ENCODE data around the gene CD58.
"Not testable (repeated sequence)": the region's sequence is repeated elsewhere in the genome, so short reads cannot be mapped to it uniquely, and the experiment has no call there.

CD58 gene

DNA sequence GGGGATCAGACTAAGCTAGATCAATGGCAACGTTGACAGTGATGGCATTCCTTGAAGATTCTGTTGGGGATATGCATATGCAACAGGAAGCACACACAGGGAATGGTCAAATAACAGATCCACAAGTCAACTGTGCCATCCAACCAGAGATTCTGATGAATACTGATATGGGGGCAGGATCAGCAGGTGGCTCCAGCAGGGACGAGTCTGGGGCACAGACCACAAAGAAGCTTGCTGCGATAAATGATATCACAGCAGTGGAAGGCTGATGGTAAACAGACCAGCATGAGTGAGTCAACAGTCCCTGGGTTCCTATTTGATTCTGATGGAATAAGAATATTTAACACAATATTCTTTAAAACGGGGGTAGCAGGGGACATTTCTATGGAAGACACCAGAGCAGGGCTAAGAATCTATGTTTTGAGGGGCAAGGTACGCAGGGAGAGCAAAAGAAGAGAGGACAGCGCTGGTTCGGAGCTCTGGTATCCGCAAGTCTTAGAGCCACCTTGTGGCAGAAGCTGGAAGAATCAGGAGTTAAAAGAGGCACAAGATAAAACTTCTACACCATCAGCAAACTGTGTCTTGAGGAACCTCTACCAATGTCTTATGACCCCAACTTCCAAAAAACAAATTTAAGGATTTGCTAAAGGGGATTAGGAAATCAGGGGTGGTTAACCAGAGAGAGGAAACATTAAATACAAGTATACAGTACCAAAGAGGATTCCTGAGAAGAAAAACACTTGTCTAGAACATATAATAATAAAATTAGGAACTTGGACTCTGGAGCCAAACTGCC lies 25.3 kb upstream of the CD58 start:
- TF ChIP-seq, protein P1, sequence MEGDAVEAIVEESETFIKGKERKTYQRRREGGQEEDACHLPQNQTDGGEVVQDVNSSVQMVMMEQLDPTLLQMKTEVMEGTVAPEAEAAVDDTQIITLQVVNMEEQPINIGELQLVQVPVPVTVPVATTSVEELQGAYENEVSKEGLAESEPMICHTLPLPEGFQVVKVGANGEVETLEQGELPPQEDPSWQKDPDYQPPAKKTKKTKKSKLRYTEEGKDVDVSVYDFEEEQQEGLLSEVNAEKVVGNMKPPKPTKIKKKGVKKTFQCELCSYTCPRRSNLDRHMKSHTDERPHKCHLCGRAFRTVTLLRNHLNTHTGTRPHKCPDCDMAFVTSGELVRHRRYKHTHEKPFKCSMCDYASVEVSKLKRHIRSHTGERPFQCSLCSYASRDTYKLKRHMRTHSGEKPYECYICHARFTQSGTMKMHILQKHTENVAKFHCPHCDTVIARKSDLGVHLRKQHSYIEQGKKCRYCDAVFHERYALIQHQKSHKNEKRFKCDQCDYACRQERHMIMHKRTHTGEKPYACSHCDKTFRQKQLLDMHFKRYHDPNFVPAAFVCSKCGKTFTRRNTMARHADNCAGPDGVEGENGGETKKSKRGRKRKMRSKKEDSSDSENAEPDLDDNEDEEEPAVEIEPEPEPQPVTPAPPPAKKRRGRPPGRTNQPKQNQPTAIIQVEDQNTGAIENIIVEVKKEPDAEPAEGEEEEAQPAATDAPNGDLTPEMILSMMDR (IDR thresholded peaks at IDR 0.05; ENCODE audit: poor library complexity, severe bottlenecking): peak; percentile 54
- peak; percentile 58; the same call in 2 of the 3 replicates for ATAC-seq (ENCODE audit: low read depth)
- H3K27ac ChIP-seq (ENCODE audit: poor library complexity, severe bottlenecking); DNase-seq (ENCODE audit: low spot score); H3K4me3 ChIP-seq (ENCODE audit: severe bottlenecking); H3K27me3 ChIP-seq (ENCODE audit: insufficient read depth, poor library complexity, severe bottlenecking); H3K9me3 ChIP-seq (ENCODE audit: severe bottlenecking); H3K36me3 ChIP-seq (ENCODE audit: low read depth); H3K4me1 ChIP-seq (ENCODE audit: insufficient read depth, poor library complexity, severe bottlenecking): not testable (repeated sequence)

DNA sequence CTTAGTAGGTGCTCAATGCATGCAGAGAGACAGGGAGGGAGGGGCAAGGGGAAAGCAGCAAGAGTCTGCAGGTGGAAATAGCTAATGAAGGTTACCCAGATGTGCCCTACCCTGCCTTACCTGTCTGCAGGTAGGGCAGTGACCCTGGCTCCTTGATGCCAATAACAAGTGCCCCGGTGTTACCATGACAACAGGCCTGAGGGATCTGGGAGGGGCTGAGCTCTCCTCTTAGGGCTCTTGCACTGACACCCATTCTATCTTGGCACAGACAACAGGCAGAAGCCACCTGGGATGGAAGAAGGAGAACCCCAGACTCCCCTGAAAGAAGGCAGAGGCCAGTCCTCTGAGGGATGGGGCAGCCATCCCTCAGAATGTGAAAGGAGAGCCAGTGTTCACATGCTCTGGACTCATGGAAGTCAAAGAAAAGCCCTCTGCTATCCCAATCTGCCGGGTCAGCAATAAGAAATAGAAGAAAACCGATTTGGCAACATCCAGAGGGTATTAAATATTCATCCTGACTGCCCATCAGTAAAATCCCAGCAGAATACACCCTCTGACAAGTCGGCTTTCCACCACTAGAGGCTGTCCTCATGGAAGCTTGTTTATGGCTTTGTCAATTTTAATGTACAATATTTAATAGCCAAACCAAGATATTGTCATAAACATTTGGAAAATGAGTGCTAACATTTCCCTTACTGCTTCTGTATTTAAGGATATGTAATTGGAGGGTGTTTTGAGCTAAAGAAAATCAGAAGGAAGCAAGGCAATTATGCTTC lies 24.4 kb upstream of the CD58 start:
- H3K4me3 ChIP-seq (ENCODE audit: severe bottlenecking); ATAC-seq (ENCODE audit: low read depth): not testable (repeated sequence)

DNA sequence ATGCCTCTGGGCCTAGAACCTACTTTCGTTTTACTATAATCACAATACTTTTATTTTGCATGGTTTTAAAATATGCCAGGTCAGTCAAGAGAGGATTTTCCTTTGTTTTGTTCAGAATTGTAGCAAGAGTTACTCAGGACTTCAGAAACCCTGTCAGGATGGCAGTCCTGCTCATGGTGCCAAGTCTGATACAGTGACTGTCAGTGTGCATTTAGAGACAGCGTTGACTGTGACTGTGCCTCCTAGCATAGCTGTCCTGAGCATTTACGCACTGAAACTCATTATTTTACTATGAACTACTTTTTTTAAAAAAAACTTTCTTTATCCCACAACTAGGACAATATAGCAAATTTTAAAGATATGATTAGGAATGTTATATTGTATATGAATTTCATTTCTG lies 23.2 kb upstream of the CD58 start:
- not testable (repeated sequence) for H3K4me3 ChIP-seq (ENCODE audit: severe bottlenecking); H3K27ac ChIP-seq (ENCODE audit: poor library complexity, severe bottlenecking); H3K36me3 ChIP-seq (ENCODE audit: low read depth); DNase-seq (ENCODE audit: low spot score); H3K27me3 ChIP-seq (ENCODE audit: insufficient read depth, poor library complexity, severe bottlenecking); H3K9me3 ChIP-seq (ENCODE audit: severe bottlenecking); H3K4me1 ChIP-seq (ENCODE audit: insufficient read depth, poor library complexity, severe bottlenecking); ATAC-seq (ENCODE audit: low read depth)

More for the DNA sequence above, 24.4 kb upstream of the CD58 start:
- H3K9me3 ChIP-seq (ENCODE audit: severe bottlenecking); DNase-seq (ENCODE audit: low spot score); H3K4me1 ChIP-seq (ENCODE audit: insufficient read depth, poor library complexity, severe bottlenecking); H3K27ac ChIP-seq (ENCODE audit: poor library complexity, severe bottlenecking); H3K36me3 ChIP-seq (ENCODE audit: low read depth); H3K27me3 ChIP-seq (ENCODE audit: insufficient read depth, poor library complexity, severe bottlenecking): not testable (repeated sequence)

- not testable (repeated sequence) for H3K4me1 ChIP-seq (ENCODE audit: insufficient read depth, poor library complexity, severe bottlenecking); H3K4me3 ChIP-seq (ENCODE audit: severe bottlenecking); H3K36me3 ChIP-seq (ENCODE audit: low read depth); H3K27me3 ChIP-seq (ENCODE audit: insufficient read depth, poor library complexity, severe bottlenecking); DNase-seq (ENCODE audit: low spot score); ATAC-seq (ENCODE audit: low read depth); H3K27ac ChIP-seq (ENCODE audit: poor library complexity, severe bottlenecking); H3K9me3 ChIP-seq (ENCODE audit: severe bottlenecking)
These were observed 22.6 kb upstream of the CD58 start for GRCh38 chr1:116593401-116593800.

DNA sequence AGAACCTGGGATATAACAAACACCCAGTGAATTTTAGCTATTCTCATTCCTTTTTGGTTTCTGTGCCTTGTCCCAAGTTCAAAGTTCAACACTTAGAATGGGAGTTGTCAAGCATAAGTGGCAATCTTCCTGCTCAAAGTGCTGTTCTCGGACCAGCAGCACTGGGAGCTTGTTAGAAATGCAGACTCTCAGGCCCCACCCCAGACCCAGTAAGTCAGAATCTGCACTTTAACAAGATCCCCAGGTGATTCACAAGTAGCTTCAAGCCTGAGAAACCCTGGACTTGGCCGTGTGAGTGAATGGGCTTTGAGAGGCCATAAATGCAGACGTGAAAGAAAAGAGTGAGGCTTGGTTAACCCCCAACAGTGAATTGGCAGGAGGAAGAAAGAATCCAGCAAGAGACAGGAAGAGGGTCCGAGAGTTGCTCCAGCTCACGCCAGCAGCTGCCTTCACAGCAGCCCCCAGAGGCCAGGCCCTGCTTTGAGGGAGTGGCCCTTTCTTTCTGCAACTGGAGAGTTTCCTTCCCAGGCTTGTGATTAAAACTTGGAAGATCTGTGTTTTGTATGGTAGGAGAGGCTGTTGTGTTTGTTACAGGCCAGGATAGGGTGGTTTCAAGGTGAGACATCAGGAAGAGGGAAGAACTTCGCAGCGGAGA lies 21.3 kb upstream of the CD58 start:
- H3K27me3 ChIP-seq (ENCODE audit: insufficient read depth, poor library complexity, severe bottlenecking); H3K27ac ChIP-seq (ENCODE audit: poor library complexity, severe bottlenecking); ATAC-seq (ENCODE audit: low read depth); H3K4me3 ChIP-seq (ENCODE audit: severe bottlenecking); H3K4me1 ChIP-seq (ENCODE audit: insufficient read depth, poor library complexity, severe bottlenecking); H3K36me3 ChIP-seq (ENCODE audit: low read depth); DNase-seq (ENCODE audit: low spot score); H3K9me3 ChIP-seq (ENCODE audit: severe bottlenecking): not testable (repeated sequence)

DNA sequence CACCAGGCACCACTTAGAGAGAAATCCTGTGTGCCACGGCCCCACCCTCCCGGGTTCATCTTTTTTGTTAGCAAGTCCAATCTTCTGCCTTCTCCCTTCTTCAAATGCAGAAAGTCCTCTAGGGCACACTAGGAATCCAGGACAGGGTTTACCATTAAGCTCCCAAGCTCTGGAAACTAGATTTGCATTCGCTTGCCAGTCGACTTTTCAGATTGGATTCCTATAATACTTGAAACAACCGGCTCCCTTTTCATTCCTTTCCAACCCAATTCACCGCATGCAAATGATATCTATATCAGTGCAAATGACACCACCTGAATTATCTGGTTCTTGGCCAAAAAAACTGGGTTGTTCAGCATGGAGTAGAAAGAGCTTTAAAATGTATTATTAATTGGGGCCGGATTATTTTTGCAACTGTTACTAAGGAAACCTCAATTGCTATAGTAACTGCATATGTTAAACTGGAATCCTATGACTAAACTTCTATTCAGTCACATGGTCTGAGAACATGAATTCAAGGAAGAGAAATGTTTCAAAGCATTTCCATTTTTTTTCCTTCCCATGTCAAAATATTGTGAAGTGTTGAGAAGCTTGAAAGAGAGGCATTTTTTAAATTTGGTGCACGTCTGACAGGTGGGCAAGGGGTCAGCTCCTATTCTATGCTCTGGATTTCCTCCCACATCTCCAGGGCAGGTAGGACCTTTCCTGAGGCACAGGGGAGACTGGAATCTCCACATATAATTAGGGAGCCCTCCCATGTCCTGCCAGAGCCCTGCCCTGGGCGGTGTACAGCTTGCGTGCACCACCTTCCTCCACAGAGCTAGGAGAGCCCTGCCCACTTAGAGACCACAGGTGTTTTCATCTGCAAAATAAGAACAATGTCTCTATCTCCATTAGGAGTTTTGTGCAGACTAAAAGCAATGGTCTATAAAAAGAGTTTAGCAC lies 20.5 kb upstream of the CD58 start:
- H3K27me3 ChIP-seq (ENCODE audit: insufficient read depth, poor library complexity, severe bottlenecking); H3K27ac ChIP-seq (ENCODE audit: poor library complexity, severe bottlenecking); H3K4me3 ChIP-seq (ENCODE audit: severe bottlenecking); DNase-seq (ENCODE audit: low spot score); H3K36me3 ChIP-seq (ENCODE audit: low read depth); ATAC-seq (ENCODE audit: low read depth); H3K4me1 ChIP-seq (ENCODE audit: insufficient read depth, poor library complexity, severe bottlenecking); H3K9me3 ChIP-seq (ENCODE audit: severe bottlenecking): not testable (repeated sequence)

- ATAC-seq (ENCODE audit: low read depth): peak; percentile 30; the same call in 2 of the 3 replicates
- not testable (repeated sequence) for H3K9me3 ChIP-seq (ENCODE audit: severe bottlenecking); H3K4me3 ChIP-seq (ENCODE audit: severe bottlenecking); DNase-seq (ENCODE audit: low spot score); H3K36me3 ChIP-seq (ENCODE audit: low read depth); H3K27ac ChIP-seq (ENCODE audit: poor library complexity, severe bottlenecking); H3K27me3 ChIP-seq (ENCODE audit: insufficient read depth, poor library complexity, severe bottlenecking); H3K4me1 ChIP-seq (ENCODE audit: insufficient read depth, poor library complexity, severe bottlenecking)
These were observed 19.7 kb upstream of the CD58 start for GRCh38 chr1:116590359-116591005.

DNA sequence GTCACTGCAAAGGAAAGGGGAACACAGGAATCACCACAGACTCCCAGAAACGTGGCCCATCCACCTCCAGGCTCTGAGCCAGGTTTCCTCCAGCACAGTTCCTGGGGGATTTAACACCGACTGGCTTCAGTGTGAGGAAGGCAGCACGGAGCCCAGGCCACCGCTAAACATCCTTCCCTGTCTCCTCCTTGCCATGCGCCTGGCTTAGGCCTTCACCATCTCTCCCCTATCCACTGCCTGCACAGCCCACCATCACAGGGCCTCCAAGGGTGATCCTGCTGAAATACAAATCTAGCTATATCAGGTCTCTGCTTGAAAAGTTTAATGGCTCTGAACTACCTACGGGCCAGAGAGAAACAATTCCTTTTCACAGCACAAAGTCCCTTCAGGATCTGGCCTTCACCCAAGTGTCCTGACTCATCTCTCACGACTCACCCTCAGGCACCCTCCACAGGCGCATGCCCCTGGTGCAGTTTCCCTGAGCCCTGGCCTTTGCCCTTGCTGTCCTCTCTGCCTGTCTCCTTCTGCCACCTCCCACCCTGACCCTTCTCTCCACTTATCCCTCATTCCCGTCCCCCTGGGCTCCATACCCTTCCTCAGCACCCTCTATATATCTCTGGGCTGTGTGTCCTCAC lies 18.4 kb upstream of the CD58 start:
- ATAC-seq (ENCODE audit: low read depth): peak; percentile 93
- not testable (repeated sequence) for H3K36me3 ChIP-seq (ENCODE audit: low read depth); H3K9me3 ChIP-seq (ENCODE audit: severe bottlenecking); H3K4me3 ChIP-seq (ENCODE audit: severe bottlenecking); H3K27me3 ChIP-seq (ENCODE audit: insufficient read depth, poor library complexity, severe bottlenecking); DNase-seq (ENCODE audit: low spot score); H3K4me1 ChIP-seq (ENCODE audit: insufficient read depth, poor library complexity, severe bottlenecking)
- peak overlapping the region; percentile 25 for H3K27ac ChIP-seq (ENCODE audit: poor library complexity, severe bottlenecking)

Data from RWPE2 (cell line).